ENCODE results near the gene KLK3. TPM values are rescaled to one million over a fixed set of nuclear protein-coding genes. Genes with fewer than 3 reads are reported as not detected.
A peak's percentile ranks its signal among the peaks of the same experiment; 100 is the strongest.

The KLK3 gene
- total and polyA plus RNA-seq, 2 donors (not counting 1 experiment from before 2014, with no cell fraction given) = not detected

- Mint-ChIP-seq H3K4me3 (peak overlapping the region; percentile 93), H3K27ac (peak overlapping the region; percentile 39), H3K4me1 (peaks cover 68% of the 10 kb centered on the region), H3K9me3 (ENCODE audit: insufficient read depth) (no peaks in the 10 kb centered on the region), H3K27me3 (peaks cover 14% of the 10 kb centered on the region)
- Histone ChIP-seq H3K79me2 (ENCODE audit: control insufficient read depth, insufficient read depth, low read length) (no peaks in the 10 kb centered on the region), H3K36me3 (replicated peaks in 1 of 2; ENCODE audit: control extremely low read depth in 1 of 2, control insufficient read depth in 1 of 2, extremely low read depth in 1 of 2, insufficient read depth in 2 of 2, low read length in 1 of 2) (no peaks in the 10 kb centered on the region), H3K27ac (ENCODE audit: low read length in 2 of 2) (peak overlapping the region in 1 of 2 donors; percentile 19), H3K9me3 (ENCODE audit: control extremely low read depth in 1 of 3, control insufficient read depth in 2 of 3, insufficient read depth in 1 of 3, low read length in 2 of 3) (peaks cover 0 to 14% (median 0%) of the 10 kb centered on the region in 3 donors), H3K4me2 (replicated peaks; ENCODE audit: low read depth, low read length, poor library complexity, severe bottlenecking) (peak overlapping the region; percentile 69), H3K4me3 (ENCODE audit: control extremely low read depth in 1 of 5, extremely low read depth in 1 of 5, insufficient read depth in 1 of 5, low read depth in 2 of 5, low read length in 4 of 5) (peak overlapping the region in 3 of 5 experiments; percentile 30 to 49 (median 30)), H3K27me3 (replicated peaks in 1 of 4; ENCODE audit: control extremely low read depth in 1 of 4, control insufficient read depth in 3 of 4, insufficient read depth in 4 of 4, low read length in 3 of 4) (peaks cover 0 to 32% (median 0%) of the 10 kb centered on the region in 4 experiments), H4K20me1 (ENCODE audit: control insufficient read depth, insufficient read depth, low read length, poor library complexity, severe bottlenecking) (no peaks in the 10 kb centered on the region), H3K4me1 (ENCODE audit: control insufficient read depth in 2 of 2, insufficient read depth in 2 of 2, low read length in 2 of 2) (peaks cover 45 to 64% of the 10 kb centered on the region in 2 donors), H2AFZ (ENCODE audit: insufficient read depth, low read depth, low read length, poor library complexity, severe bottlenecking) (peak overlapping the region; percentile 65), H3K9ac (ENCODE audit: low read length) (peak overlapping the region; percentile 45)
- 10% methylated on average over 14 of the region's 15 CpGs for WGBS (ENCODE audit: insufficient coverage)
- DNase-seq (peak; percentile 44), ATAC-seq (ENCODE audit: low read depth) (no peak)
- ChIA-PET CTCF (interaction anchor here (1.4 to 3.1 kb wide), 2 partner anchors 35 to 102 kb away, joined by 3 to 13 read pairs; no protein-coding TSS in a partner anchor), POLR2A (interaction anchor here (0.6 to 1.2 kb wide), 2 partner anchors 16 to 197 kb away, joined by 3 to 4 read pairs; no protein-coding TSS in a partner anchor)
- TF ChIP-seq EZH2 (IDR thresholded peaks at IDR 0.05; ENCODE audit: borderline replicate concordance, insufficient read depth, low read depth, low read length, poor library complexity, severe bottlenecking) (no peak), CTCF (IDR thresholded peaks at IDR 0.05) (no peak)
- intact Hi-C loops (cut with micrococcal nuclease) = no loop called here
These were observed 34.6 kb upstream of the KLK3 start for GRCh38 chr19:50820086-50820485.

- H3K4me3 ChIP-seq (ENCODE audit: control extremely low read depth in 1 of 5, extremely low read depth in 1 of 5, insufficient read depth in 1 of 5, low read depth in 2 of 5, low read length in 4 of 5) = peak overlapping the region in 3 of 5 experiments; percentile 23 to 49 (median 30)
- ChIA-PET POLR2A (interaction anchor here (0.6 to 1.2 kb wide), 2 partner anchors 17 to 196 kb away, joined by 3 to 4 read pairs; no protein-coding TSS in a partner anchor), CTCF (interaction anchor here (1.4 to 3.1 kb wide), 2 partner anchors 36 to 101 kb away, joined by 3 to 13 read pairs; no protein-coding TSS in a partner anchor)
- H3K9me3 ChIP-seq (ENCODE audit: control extremely low read depth in 1 of 3, control insufficient read depth in 2 of 3, insufficient read depth in 1 of 3, low read length in 2 of 3) = peaks cover 0 to 8% (median 0%) of the 10 kb centered on the region in 3 donors
- TF ChIP-seq EZH2 (IDR thresholded peaks at IDR 0.05; ENCODE audit: borderline replicate concordance, insufficient read depth, low read depth, low read length, poor library complexity, severe bottlenecking) (no peak), CTCF (IDR thresholded peaks at IDR 0.05) (no peak)
- intact Hi-C loops (cut with micrococcal nuclease) = no loop called here
- H4K20me1 ChIP-seq (ENCODE audit: control insufficient read depth, insufficient read depth, low read length, poor library complexity, severe bottlenecking) = no peaks in the 10 kb centered on the region
- Mint-ChIP-seq H3K4me1 (peaks cover 68% of the 10 kb centered on the region), H3K27ac (peak overlapping the region; percentile 48), H3K27me3 (peaks cover 11% of the 10 kb centered on the region), H3K9me3 (ENCODE audit: insufficient read depth) (no peaks in the 10 kb centered on the region), H3K4me3 (peak overlapping the region; percentile 93)
- no peaks in the 10 kb centered on the region for H3K36me3 ChIP-seq (replicated peaks in 1 of 2; ENCODE audit: control extremely low read depth in 1 of 2, control insufficient read depth in 1 of 2, extremely low read depth in 1 of 2, insufficient read depth in 2 of 2, low read length in 1 of 2)
- H3K79me2 ChIP-seq (ENCODE audit: control insufficient read depth, insufficient read depth, low read length) = no peaks in the 10 kb centered on the region
- DNase-seq = no peak
- peaks cover 0 to 32% (median 0%) of the 10 kb centered on the region in 4 experiments for H3K27me3 ChIP-seq (replicated peaks in 1 of 4; ENCODE audit: control extremely low read depth in 1 of 4, control insufficient read depth in 3 of 4, insufficient read depth in 4 of 4, low read length in 3 of 4)
- ATAC-seq (ENCODE audit: low read depth) = no peak
- peaks cover 45 to 64% of the 10 kb centered on the region in 2 donors for H3K4me1 ChIP-seq (ENCODE audit: control insufficient read depth in 2 of 2, insufficient read depth in 2 of 2, low read length in 2 of 2)
- WGBS (ENCODE audit: insufficient coverage) = 7% methylated on average over 7 of the region's 21 CpGs
- peak overlapping the region; percentile 69 for H3K4me2 ChIP-seq (replicated peaks; ENCODE audit: low read depth, low read length, poor library complexity, severe bottlenecking)
- peak overlapping the region in 1 of 2 donors; percentile 19 for H3K27ac ChIP-seq (ENCODE audit: low read length in 2 of 2)
- peak overlapping the region; percentile 65 for H2AFZ ChIP-seq (ENCODE audit: insufficient read depth, low read depth, low read length, poor library complexity, severe bottlenecking)
- H3K9ac ChIP-seq (ENCODE audit: low read length) = peak overlapping the region; percentile 45
These were observed 34.0 kb upstream of the KLK3 start for GRCh38 chr19:50820549-50821247.
